Measurements from ENCODE around the gene CD300LF. TPM values are rescaled to one million over a fixed set of nuclear protein-coding genes. Genes with fewer than 3 reads are reported as not detected.

The CD300LF gene
- total and polyA plus RNA-seq, 9 of the 15 experiments (the other 6 are each of a cell fraction or from before 2014, with no cell fraction given): not detected

- no peak for TF ChIP-seq ZBTB33 (CRISPR knock-in tag; IDR thresholded peaks at IDR 0.05)
- TF ChIP-seq ATF4 (CRISPR knock-in tag; IDR thresholded peaks at IDR 0.05): no peak
- TF ChIP-seq ZNF143 (CRISPR knock-in tag; IDR thresholded peaks at IDR 0.05): no peak
- TF ChIP-seq ELF4 (CRISPR knock-in tag; IDR thresholded peaks at IDR 0.05): no peak
- TF ChIP-seq ARID1B (IDR thresholded peaks at IDR 0.05): peak; percentile 84
- TF ChIP-seq ESRRB (CRISPR knock-in tag; IDR thresholded peaks at IDR 0.05; ENCODE audit: borderline replicate concordance): no peak
- no peak for TF ChIP-seq XRCC4 (IDR thresholded peaks at IDR 0.05; ENCODE audit: extremely low read depth, insufficient read depth, insufficient read length)
- 0 out of 2 replicates have a peak, but pooled peaks have one; percentile 16 for TF ChIP-seq ZNF589 (CRISPR knock-in tag; IDR thresholded peaks at IDR 0.05; ENCODE audit: low read depth)
- TF ChIP-seq KLF6 (CRISPR knock-in tag; IDR thresholded peaks at IDR 0.05; ENCODE audit: borderline replicate concordance): peak; percentile 76; the same call in 1 of the 2 replicates
- TF ChIP-seq NONO (IDR thresholded peaks at IDR 0.05; ENCODE audit: low read depth in 2 of 2, low read length in 1 of 2): no peak
- TF ChIP-seq REST (IDR thresholded peaks at IDR 0.05; ENCODE audit: borderline replicate concordance): no peak
- TF ChIP-seq REST (CRISPR knock-in tag; IDR thresholded peaks at IDR 0.05; ENCODE audit: low read depth): no peak
- no peak for TF ChIP-seq ZNF124 (CRISPR knock-in tag; IDR thresholded peaks at IDR 0.05)
- no peak for TF ChIP-seq SIX5 (IDR thresholded peaks at IDR 0.05; ENCODE audit: borderline replicate concordance in 1 of 2, insufficient read depth in 1 of 2, low read depth in 1 of 2, low read length in 2 of 2)
- TF ChIP-seq ZSCAN29 (IDR thresholded peaks at IDR 0.05): no peak
- TF ChIP-seq FOXK2 (conservative IDR thresholded peaks at IDR 0.05 in 1 of 2, IDR thresholded peaks at IDR 0.05 in 1 of 2; ENCODE audit: low read depth in 2 of 2): no peak
- no peak for TF ChIP-seq ZBTB2 (IDR thresholded peaks at IDR 0.05)
Observed at GRCh38 chr17:74715144-74715543, 2.4 kb upstream of the CD300LF start (continued).

Data from K562 (cell line).